Stimulated activated naive CD8-positive, alpha-beta T cell treated with anti-CD3 and anti-CD28 coated beads, Interleukin-15, amount 100 ng/mL, for 72 hours (primary cell): ENCODE results near the gene LPCAT1.
"Not testable (repeated sequence)": the region's sequence is repeated elsewhere in the genome, so short reads cannot be mapped to it uniquely, and the experiment has no call there.

Experiments used
- ATAC-seq: fragments of 150-1000 bp; cut with Tn5 transposase; 2 replicates; pipeline ENCODE4 v1.10.0; 2021; ENCODE audit warnings: mild to moderate bottlenecking, moderate library complexity
- DNase-seq, 2 donors: peaks; one replicate each; pipeline ENCODE4 v3.0.0; 2021 to 2022
- H3K27ac Mint-ChIP-seq, 2 donors: one replicate each; pipeline ENCODE4 v1.8.0; 2022; ENCODE audit warnings: mild to moderate bottlenecking in 2 of 2, mixed read lengths in 2 of 2, moderate library complexity in 2 of 2
- H3K27me3 Mint-ChIP-seq: one replicate; pipeline ENCODE4 v1.8.0; 2022; ENCODE audit warnings: mixed read lengths
- H3K4me1 Mint-ChIP-seq: one replicate; pipeline ENCODE4 v1.8.0; 2022; ENCODE audit warnings: mild to moderate bottlenecking, mixed read lengths
- H3K4me3 Mint-ChIP-seq, 2 donors: one replicate each; pipeline ENCODE4 v1.8.0; 2022; ENCODE audit warnings: mild to moderate bottlenecking in 2 of 2, mixed read lengths in 2 of 2, moderate library complexity in 1 of 2
- H3K9me3 Mint-ChIP-seq, 2 donors: one replicate each; pipeline ENCODE4 v1.8.0; 2022; ENCODE audit warnings: mixed read lengths in 2 of 2

LPCAT1 gene

GRCh38 chr5:1547236-1547635 is 23.5 kb upstream of the LPCAT1 start:
- ATAC-seq = no peak
- Mint-ChIP-seq H3K4me1 (no peaks in the 10 kb centered on the region), H3K27ac (no peak overlapping the region), H3K27me3 (no peaks in the 10 kb centered on the region), H3K9me3 (no peaks in the 10 kb centered on the region), H3K4me3 (no peak overlapping the region)
- DNase-seq = no peak

GRCh38 chr5:1546556-1546955 is 22.8 kb upstream of the LPCAT1 start:
- H3K9me3 Mint-ChIP-seq = no peaks in the 10 kb centered on the region
- H3K4me1 Mint-ChIP-seq = no peaks in the 10 kb centered on the region
- no peak for DNase-seq
- no peak overlapping the region for H3K4me3 Mint-ChIP-seq
- H3K27me3 Mint-ChIP-seq = no peaks in the 10 kb centered on the region
- H3K27ac Mint-ChIP-seq = no peak overlapping the region
- no peak for ATAC-seq

GRCh38 chr5:1545805-1546355 is 22.1 kb upstream of the LPCAT1 start:
- Mint-ChIP-seq H3K9me3 (no peaks in the 10 kb centered on the region), H3K27me3 (no peaks in the 10 kb centered on the region), H3K27ac (no peak overlapping the region), H3K4me3 (no peak overlapping the region), H3K4me1 (no peaks in the 10 kb centered on the region)
- no peak for DNase-seq
- ATAC-seq = no peak

GRCh38 chr5:1545126-1545804 is 21.5 kb upstream of the LPCAT1 start:
- ATAC-seq (no peak), DNase-seq (no peak)
- H3K27me3 Mint-ChIP-seq = no peaks in the 10 kb centered on the region
- no peak overlapping the region for H3K4me3 Mint-ChIP-seq
- H3K4me1 Mint-ChIP-seq = no peaks in the 10 kb centered on the region
- no peaks in the 10 kb centered on the region for H3K9me3 Mint-ChIP-seq
- no peak overlapping the region for H3K27ac Mint-ChIP-seq

GRCh38 chr5:1544294-1544961 is 20.7 kb upstream of the LPCAT1 start:
- Mint-ChIP-seq H3K27ac (peak overlapping the region in 1 of 2 donors; percentile 42), H3K4me3 (no peak overlapping the region), H3K4me1 (no peaks in the 10 kb centered on the region), H3K27me3 (no peaks in the 10 kb centered on the region), H3K9me3 (no peaks in the 10 kb centered on the region)
- DNase-seq (no peak), ATAC-seq (no peak)

- H3K27ac Mint-ChIP-seq = no peak overlapping the region
- DNase-seq (no peak), ATAC-seq (no peak)
- no peaks in the 10 kb centered on the region for H3K9me3 Mint-ChIP-seq
- H3K4me3 Mint-ChIP-seq = no peak overlapping the region
- no peaks in the 10 kb centered on the region for H3K27me3 Mint-ChIP-seq
- H3K4me1 Mint-ChIP-seq = no peaks in the 10 kb centered on the region
These were observed 19.9 kb upstream of the LPCAT1 start for GRCh38 chr5:1543398-1544293.

GRCh38 chr5:1542781-1543180 is 19.0 kb upstream of the LPCAT1 start:
- no peak overlapping the region for H3K4me3 Mint-ChIP-seq
- no peaks in the 10 kb centered on the region for H3K9me3 Mint-ChIP-seq
- DNase-seq = no peak
- no peak for ATAC-seq
- H3K27me3 Mint-ChIP-seq = no peaks in the 10 kb centered on the region
- H3K27ac Mint-ChIP-seq = no peak overlapping the region
- H3K4me1 Mint-ChIP-seq = peaks cover under 1% of the 10 kb centered on the region

- Mint-ChIP-seq H3K4me3 (no peak overlapping the region), H3K9me3 (no peaks in the 10 kb centered on the region), H3K27me3 (no peaks in the 10 kb centered on the region), H3K4me1 (peaks cover 10% of the 10 kb centered on the region), H3K27ac (no peak overlapping the region)
- DNase-seq = no peak
- no peak for ATAC-seq
These were observed 18.1 kb upstream of the LPCAT1 start for GRCh38 chr5:1541702-1542400.

GRCh38 chr5:1540831-1541701 is 17.3 kb upstream of the LPCAT1 start:
- H3K4me1 Mint-ChIP-seq = peaks cover 17% of the 10 kb centered on the region
- no peak for DNase-seq
- H3K27me3 Mint-ChIP-seq = no peaks in the 10 kb centered on the region
- no peak overlapping the region for H3K4me3 Mint-ChIP-seq
- H3K9me3 Mint-ChIP-seq = no peaks in the 10 kb centered on the region
- ATAC-seq = no peak
- no peak overlapping the region for H3K27ac Mint-ChIP-seq

- ATAC-seq = no peak
- no peak overlapping the region for H3K4me3 Mint-ChIP-seq
- no peak for DNase-seq
- H3K27ac Mint-ChIP-seq = peak overlapping the region in 1 of 2 donors; percentile 13
- peaks cover 25% of the 10 kb centered on the region for H3K4me1 Mint-ChIP-seq
- H3K27me3 Mint-ChIP-seq = no peaks in the 10 kb centered on the region
- no peaks in the 10 kb centered on the region for H3K9me3 Mint-ChIP-seq
These were observed 16.4 kb upstream of the LPCAT1 start for GRCh38 chr5:1540166-1540565.

GRCh38 chr5:1539393-1540161 is 15.8 kb upstream of the LPCAT1 start:
- not testable (repeated sequence) for H3K9me3 Mint-ChIP-seq, DNase-seq, H3K27me3 Mint-ChIP-seq, ATAC-seq, H3K4me3 Mint-ChIP-seq
- Mint-ChIP-seq H3K4me1 (peaks cover 25% of the 10 kb centered on the region), H3K27ac (peak overlapping the region in 1 of 2 donors; percentile 94)

GRCh38 chr5:1538741-1539392 is 15.1 kb upstream of the LPCAT1 start:
- peaks cover 25% of the 10 kb centered on the region for H3K4me1 Mint-ChIP-seq
- H3K4me3 Mint-ChIP-seq = no peak overlapping the region
- H3K27me3 Mint-ChIP-seq = no peaks in the 10 kb centered on the region
- DNase-seq (no peak), ATAC-seq (no peak)
- peak overlapping the region in 1 of 2 donors; percentile 94 for H3K27ac Mint-ChIP-seq
- no peaks in the 10 kb centered on the region for H3K9me3 Mint-ChIP-seq

- Mint-ChIP-seq H3K9me3 (no peaks in the 10 kb centered on the region), H3K4me3 (no peak overlapping the region), H3K27me3 (no peaks in the 10 kb centered on the region), H3K4me1 (peaks cover 25% of the 10 kb centered on the region), H3K27ac (no peak overlapping the region)
- no peak for DNase-seq
- no peak for ATAC-seq
These were observed 14.5 kb upstream of the LPCAT1 start for GRCh38 chr5:1538276-1538675.
